DLD1 (cell line): ENCODE results near the gene GCSAM.

Source experiments
- in situ Hi-C: cut with HindIII; loops from 2 replicates; pipeline ENCODE4 v1.10.0; 2017; ENCODE audit warnings: low sequenced_read_pairs

The GCSAM gene

GRCh38 chr3:112131111-112131510 lies 1.9 kb downstream of the GCSAM start:
- in situ Hi-C loops: loop anchor here (25.0 kb wide), 1 partner anchor 381 kb away; no protein-coding TSS in a partner anchor

GRCh38 chr3:112130638-112130993 lies 2.4 kb downstream of the GCSAM start:
- in situ Hi-C loops: loop anchor here (25.0 kb wide), 1 partner anchor 382 kb away; no protein-coding TSS in a partner anchor

GRCh38 chr3:112129925-112130637 lies 3.0 kb downstream of the GCSAM start:
- in situ Hi-C loops: loop anchor here (25.0 kb wide), 1 partner anchor 382 kb away; no protein-coding TSS in a partner anchor

- in situ Hi-C loops: loop anchor here (25.0 kb wide), 1 partner anchor 383 kb away; no protein-coding TSS in a partner anchor
Measured at GRCh38 chr3:112128843-112129727, 4.0 kb downstream of the GCSAM start.

- in situ Hi-C loops: loop anchor here (25.0 kb wide), 1 partner anchor 384 kb away; no protein-coding TSS in a partner anchor
Measured at GRCh38 chr3:112127522-112128494, 5.2 kb downstream of the GCSAM start.

GRCh38 chr3:112126511-112126911 lies 6.5 kb downstream of the GCSAM start:
- in situ Hi-C loops: loop anchor here (25.0 kb wide), 1 partner anchor 386 kb away; no protein-coding TSS in a partner anchor

GRCh38 chr3:112124907-112125607 lies 8.0 kb downstream of the GCSAM start:
- in situ Hi-C loops: loop anchor here (25.0 kb wide), 1 partner anchor 387 kb away; no protein-coding TSS in a partner anchor

GRCh38 chr3:112123548-112123947 lies 9.5 kb downstream of the GCSAM start:
- in situ Hi-C loops: no loop called here

GRCh38 chr3:112122870-112123269 lies 10.2 kb downstream of the GCSAM start:
- in situ Hi-C loops: no loop called here

- in situ Hi-C loops: no loop called here
Measured at GRCh38 chr3:112121577-112122547, 11.2 kb downstream of the GCSAM start.

GRCh38 chr3:112119962-112120836 lies 12.8 kb downstream of the GCSAM start:
- in situ Hi-C loops: no loop called here

- in situ Hi-C loops: no loop called here
Measured at GRCh38 chr3:112117841-112118571, 15.0 kb downstream of the GCSAM start.

GRCh38 chr3:112117415-112117814 lies 15.6 kb downstream of the GCSAM start:
- in situ Hi-C loops: no loop called here

GRCh38 chr3:112116748-112117186 lies 16.3 kb downstream of the GCSAM start:
- in situ Hi-C loops: no loop called here

- in situ Hi-C loops: no loop called here
Measured at GRCh38 chr3:112115806-112116383, 17.2 kb downstream of the GCSAM start.

- in situ Hi-C loops: no loop called here
Measured at GRCh38 chr3:112115161-112115739, 17.8 kb downstream of the GCSAM start.
